ENCODE measurements around the gene SUCO. TPM values are rescaled to one million over a fixed set of nuclear protein-coding genes. Genes with fewer than 3 reads are reported as not detected.

The SUCO gene
- total RNA-seq, 1 experiment from 2014 or later: 43.5 TPM

DNA sequence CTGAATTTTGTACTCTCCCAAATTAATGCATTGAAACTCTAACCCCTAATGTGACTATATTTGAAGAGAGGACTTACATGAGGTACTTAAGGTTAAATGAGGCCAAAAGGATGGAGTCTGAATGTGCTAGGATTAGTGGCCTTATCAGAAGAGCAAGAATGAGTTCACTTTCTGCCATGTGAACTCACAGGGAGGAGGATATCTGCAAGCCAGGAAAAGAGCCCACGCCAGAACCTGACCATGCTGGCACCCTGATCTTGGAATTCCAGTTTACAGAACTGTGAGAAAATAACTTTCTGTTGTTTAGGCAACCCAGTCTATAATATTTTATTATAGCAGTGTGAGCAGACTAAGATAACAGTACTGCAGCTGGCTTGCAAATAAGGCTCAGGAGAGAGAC lies 113.7 kb downstream of the SUCO start:
- Histone ChIP-seq H3K4me1 (peaks cover 22% of the 10 kb centered on the region), H3K27me3 (no peaks in the 10 kb centered on the region), H3K36me3 (no peaks in the 10 kb centered on the region)

GRCh38 chr1:172647110-172647564 lies 114.2 kb downstream of the SUCO start:
- Histone ChIP-seq H3K4me3 (no peak overlapping the region), H3K27me3 (no peaks in the 10 kb centered on the region), H3K36me3 (no peaks in the 10 kb centered on the region), H3K27ac (no peak overlapping the region), H3K4me1 (peaks cover 22% of the 10 kb centered on the region), H3K9me3 (replicated peaks) (no peaks in the 10 kb centered on the region)
- DNase-seq: no peak

More for the DNA sequence above, 113.7 kb downstream of the SUCO start:
- DNase-seq: no peak
- Histone ChIP-seq H3K9me3 (replicated peaks) (no peaks in the 10 kb centered on the region), H3K27ac (no peak overlapping the region), H3K4me3 (no peak overlapping the region)

GRCh38 chr1:172647987-172648386 lies 115.0 kb downstream of the SUCO start:
- H3K36me3 ChIP-seq: no peaks in the 10 kb centered on the region

GRCh38 chr1:172650474-172651193 lies 117.7 kb downstream of the SUCO start:
- Histone ChIP-seq H3K4me1 (peaks cover 2% of the 10 kb centered on the region; the same call in 1 of the 2 replicates), H3K9me3 (replicated peaks) (no peaks in the 10 kb centered on the region), H3K36me3 (no peaks in the 10 kb centered on the region), H3K27ac (no peak overlapping the region), H3K27me3 (no peaks in the 10 kb centered on the region), H3K4me3 (no peak overlapping the region)
- DNase-seq: no peak

More at GRCh38 chr1:172647987-172648386, 115.0 kb downstream of the SUCO start:
- H3K27me3 ChIP-seq: no peaks in the 10 kb centered on the region
- DNase-seq: no peak
- no peaks in the 10 kb centered on the region for H3K9me3 ChIP-seq (replicated peaks)
- peaks cover 15% of the 10 kb centered on the region for H3K4me1 ChIP-seq
- no peak overlapping the region for H3K27ac ChIP-seq
- no peak overlapping the region for H3K4me3 ChIP-seq

- DNase-seq: no peak
These were observed 120.2 kb downstream of the SUCO start for GRCh38 chr1:172653015-172653709.

GRCh38 chr1:172654535-172654934 lies 121.6 kb downstream of the SUCO start:
- H3K27me3 ChIP-seq: no peaks in the 10 kb centered on the region
- H3K4me3 ChIP-seq: no peak overlapping the region
- no peak for DNase-seq
- H3K36me3 ChIP-seq: no peaks in the 10 kb centered on the region
- no peaks in the 10 kb centered on the region for H3K9me3 ChIP-seq (replicated peaks)
- H3K4me1 ChIP-seq: no peaks in the 10 kb centered on the region
- no peak overlapping the region for H3K27ac ChIP-seq

More at GRCh38 chr1:172653015-172653709, 120.2 kb downstream of the SUCO start:
- no peaks in the 10 kb centered on the region for H3K9me3 ChIP-seq (replicated peaks)
- no peak overlapping the region for H3K27ac ChIP-seq
- no peaks in the 10 kb centered on the region for H3K36me3 ChIP-seq
- H3K4me1 ChIP-seq: no peaks in the 10 kb centered on the region
- no peaks in the 10 kb centered on the region for H3K27me3 ChIP-seq
- H3K4me3 ChIP-seq: no peak overlapping the region

DNA sequence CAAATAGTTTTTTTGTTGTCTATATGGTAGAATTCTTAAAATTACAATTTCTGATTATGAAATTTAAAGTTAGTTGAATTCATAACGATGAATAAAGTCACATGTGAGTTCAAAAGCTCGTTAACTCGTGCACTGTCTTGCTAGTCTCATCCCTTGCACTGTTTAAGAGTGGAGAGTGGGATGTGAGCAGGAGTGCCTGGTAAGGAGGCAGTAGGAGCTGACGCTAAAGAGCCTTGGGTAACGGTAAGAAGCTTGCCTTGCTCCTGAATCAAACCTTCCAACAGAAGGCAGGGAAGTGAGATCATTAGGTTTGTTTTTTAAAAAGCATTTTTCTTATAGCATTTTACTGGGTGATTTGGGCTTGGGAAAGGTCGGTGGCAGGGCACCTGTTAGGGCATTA lies 123.6 kb downstream of the SUCO start:
- no peak overlapping the region for H3K4me3 ChIP-seq
- H3K27me3 ChIP-seq: no peaks in the 10 kb centered on the region
- H3K4me1 ChIP-seq: no peaks in the 10 kb centered on the region
- no peaks in the 10 kb centered on the region for H3K36me3 ChIP-seq
- DNase-seq: no peak
- H3K27ac ChIP-seq: no peak overlapping the region
- H3K9me3 ChIP-seq (replicated peaks): no peaks in the 10 kb centered on the region

GRCh38 chr1:172657586-172657985 lies 124.6 kb downstream of the SUCO start:
- DNase-seq: no peak
- Histone ChIP-seq H3K4me1 (no peaks in the 10 kb centered on the region), H3K36me3 (no peaks in the 10 kb centered on the region), H3K27me3 (no peaks in the 10 kb centered on the region), H3K4me3 (no peak overlapping the region), H3K9me3 (replicated peaks) (no peaks in the 10 kb centered on the region), H3K27ac (no peak overlapping the region)

DNA sequence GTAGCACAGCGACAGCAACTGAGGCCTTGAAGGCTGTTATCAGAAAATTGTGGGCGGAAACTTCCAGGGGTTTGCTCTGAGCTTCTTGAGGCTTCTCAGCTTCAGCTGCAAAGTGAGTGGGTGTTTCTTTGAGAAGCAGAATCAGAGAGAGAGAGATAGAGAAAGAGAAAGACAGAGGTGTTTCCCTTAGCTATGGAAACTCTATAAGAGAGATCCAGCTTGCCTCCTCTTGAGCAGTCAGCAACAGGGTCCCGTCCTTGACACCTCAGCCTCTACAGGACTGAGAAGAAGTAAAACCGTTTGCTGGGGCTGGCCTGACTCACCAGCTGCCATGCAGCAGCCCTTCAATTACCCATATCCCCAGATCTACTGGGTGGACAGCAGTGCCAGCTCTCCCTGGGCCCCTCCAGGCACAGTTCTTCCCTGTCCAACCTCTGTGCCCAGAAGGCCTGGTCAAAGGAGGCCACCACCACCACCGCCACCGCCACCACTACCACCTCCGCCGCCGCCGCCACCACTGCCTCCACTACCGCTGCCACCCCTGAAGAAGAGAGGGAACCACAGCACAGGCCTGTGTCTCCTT lies 126.0 kb downstream of the SUCO start, which contains the start of gene FASLG:
TSS of gene FASLG (plus strand) at position 233 of the 583 bp plus-strand sequence. CDS start at position 332, 99 bp downstream.
- Histone ChIP-seq H3K4me1 (no peaks in the 10 kb centered on the region), H3K27ac (no peak within 1 kb of the TSS), H3K4me3 (no peak within 1 kb of the TSS), H3K36me3 (no peaks in the 10 kb centered on the region), H3K27me3 (no peaks in the 10 kb centered on the region), H3K9me3 (replicated peaks) (no peaks in the 10 kb centered on the region)
- no peak for DNase-seq

- no peak for DNase-seq
- Histone ChIP-seq H3K36me3 (no peaks in the 10 kb centered on the region), H3K4me1 (no peaks in the 10 kb centered on the region), H3K27ac (no peak overlapping the region), H3K4me3 (no peak overlapping the region), H3K9me3 (replicated peaks) (no peaks in the 10 kb centered on the region), H3K27me3 (no peaks in the 10 kb centered on the region)
These were observed 128.2 kb downstream of the SUCO start for GRCh38 chr1:172661107-172661506.

Other genes starting within 250 kb of the SUCO start
- 17.7 and 21.0 TPM in 2 replicates for gene C1orf105, start 112.5 kb upstream of the SUCO start, total RNA-seq (2014; rRNA removed; shearing (Covaris generic))
- gene PIGC, start 89.1 kb upstream of the SUCO start, total RNA-seq (2014; rRNA removed; shearing (Covaris generic)): 26.1 and 26.6 TPM in 2 replicates
- not detected in 2 replicates for gene FASLG, start 126.0 kb downstream of the SUCO start, total RNA-seq (2014; rRNA removed; shearing (Covaris generic))